ENCODE data around the gene HCRT. TPM values are rescaled to one million over a fixed set of nuclear protein-coding genes. Genes with fewer than 3 reads are reported as not detected.

HCRT gene
- total RNA-seq, 2 experiments from 2014 or later = not detected

DNA sequence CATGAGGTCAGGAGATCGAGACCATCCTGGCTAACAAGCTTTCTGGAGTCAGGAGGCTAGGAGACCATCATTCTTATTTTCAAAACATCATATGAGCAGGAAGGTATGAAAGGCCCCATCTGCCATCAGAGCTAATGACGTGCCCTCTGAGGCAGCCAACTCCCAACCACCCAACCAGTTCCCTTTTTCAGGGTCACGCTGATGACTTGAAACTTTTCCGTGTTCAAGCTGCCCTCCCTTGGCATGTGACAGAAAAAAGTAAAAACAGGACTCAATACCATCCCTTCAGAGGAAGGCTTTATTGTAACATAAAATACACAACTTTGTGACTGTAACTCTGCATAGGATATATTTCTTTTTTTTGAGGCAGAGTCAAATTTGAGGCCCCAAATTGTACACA is 13.6 kb upstream of the HCRT start:
- peaks cover 33% of the 10 kb centered on the region for H3K36me3 ChIP-seq (ENCODE audit: insufficient read depth, low read length)
- H3K27ac ChIP-seq (ENCODE audit: low read depth in 1 of 2, low read length in 2 of 2) = no peak overlapping the region
- TF ChIP-seq, protein P1, sequence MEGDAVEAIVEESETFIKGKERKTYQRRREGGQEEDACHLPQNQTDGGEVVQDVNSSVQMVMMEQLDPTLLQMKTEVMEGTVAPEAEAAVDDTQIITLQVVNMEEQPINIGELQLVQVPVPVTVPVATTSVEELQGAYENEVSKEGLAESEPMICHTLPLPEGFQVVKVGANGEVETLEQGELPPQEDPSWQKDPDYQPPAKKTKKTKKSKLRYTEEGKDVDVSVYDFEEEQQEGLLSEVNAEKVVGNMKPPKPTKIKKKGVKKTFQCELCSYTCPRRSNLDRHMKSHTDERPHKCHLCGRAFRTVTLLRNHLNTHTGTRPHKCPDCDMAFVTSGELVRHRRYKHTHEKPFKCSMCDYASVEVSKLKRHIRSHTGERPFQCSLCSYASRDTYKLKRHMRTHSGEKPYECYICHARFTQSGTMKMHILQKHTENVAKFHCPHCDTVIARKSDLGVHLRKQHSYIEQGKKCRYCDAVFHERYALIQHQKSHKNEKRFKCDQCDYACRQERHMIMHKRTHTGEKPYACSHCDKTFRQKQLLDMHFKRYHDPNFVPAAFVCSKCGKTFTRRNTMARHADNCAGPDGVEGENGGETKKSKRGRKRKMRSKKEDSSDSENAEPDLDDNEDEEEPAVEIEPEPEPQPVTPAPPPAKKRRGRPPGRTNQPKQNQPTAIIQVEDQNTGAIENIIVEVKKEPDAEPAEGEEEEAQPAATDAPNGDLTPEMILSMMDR (IDR thresholded peaks at IDR 0.05) = no peak
- peaks cover 8% of the 10 kb centered on the region for H3K4me1 Mint-ChIP-seq (ENCODE audit: low read depth)
- H3K9me3 Mint-ChIP-seq = no peaks in the 10 kb centered on the region
- intact Hi-C loops (cut with DNase I, micrococcal nuclease) = no loop called here
- no peak overlapping the region for H3K4me3 Mint-ChIP-seq
- ChIA-PET POLR2A (no interaction called here), CTCF (interaction anchor here (0.6 kb wide), 1 partner anchor 236 kb away, joined by 3 read pairs; no protein-coding TSS in a partner anchor)
- H3K4me3 ChIP-seq (ENCODE audit: low read length) = no peak overlapping the region
- no peaks in the 10 kb centered on the region for H3K27me3 Mint-ChIP-seq
- no peaks in the 10 kb centered on the region for H3K9me3 ChIP-seq (ENCODE audit: control insufficient read depth in 1 of 2, insufficient read depth in 1 of 2, low read length in 2 of 2)
- ATAC-seq (ENCODE audit: poor library complexity) = no peak
- no peaks in the 10 kb centered on the region for H3K27me3 ChIP-seq (ENCODE audit: control insufficient read depth in 1 of 2, insufficient read depth in 2 of 2, low read length in 2 of 2)
- H3K36me3 Mint-ChIP-seq (ENCODE audit: low read depth) = peaks cover 46% of the 10 kb centered on the region
- H3K27ac Mint-ChIP-seq = no peak overlapping the region
- peaks cover 10% of the 10 kb centered on the region for H3K4me1 ChIP-seq (ENCODE audit: insufficient read depth, low read length)
- DNase-seq = peak in 3 of 14 experiments; percentile 19 to 58 (median 49)

DNA sequence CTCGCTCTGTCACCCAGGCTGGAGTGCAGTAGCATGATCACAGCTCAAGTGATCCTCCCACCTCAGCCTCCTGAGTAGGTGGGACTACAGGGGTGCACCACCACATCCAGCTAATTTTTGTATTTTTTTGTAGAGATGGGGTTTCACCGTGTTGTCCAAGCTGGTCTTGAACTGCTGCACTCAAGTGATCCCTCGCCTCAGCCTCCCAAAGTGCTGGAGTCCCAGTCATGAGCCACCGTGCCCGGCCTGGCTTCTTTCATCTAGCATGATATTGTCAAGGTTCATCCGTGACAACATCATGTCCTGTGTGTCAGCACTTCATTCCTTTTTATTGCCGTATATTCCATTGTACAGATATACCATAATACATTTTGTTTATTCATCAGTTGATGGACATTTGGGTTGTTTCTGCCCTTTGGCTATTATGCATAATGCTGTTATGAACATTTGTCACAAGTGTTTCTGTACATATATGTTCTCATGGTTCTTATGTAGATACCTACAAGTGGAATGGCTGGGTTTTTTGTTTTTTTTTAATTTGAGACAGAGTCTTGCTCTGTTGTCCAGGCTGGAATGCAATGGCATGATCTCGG is 12.4 kb upstream of the HCRT start:
- Mint-ChIP-seq H3K4me3 (no peak overlapping the region), H3K9me3 (no peaks in the 10 kb centered on the region), H3K27ac (no peak overlapping the region), H3K27me3 (no peaks in the 10 kb centered on the region), H3K36me3 (ENCODE audit: low read depth) (peaks cover 36% of the 10 kb centered on the region), H3K4me1 (ENCODE audit: low read depth) (peaks cover 15% of the 10 kb centered on the region)
- H3K4me3 ChIP-seq (ENCODE audit: low read length) = no peak overlapping the region
- ATAC-seq (ENCODE audit: poor library complexity) (no peak), DNase-seq (no peak)
- CTCF ChIA-PET = no interaction called here
- H3K36me3 ChIP-seq (ENCODE audit: insufficient read depth, low read length) = peaks cover 23% of the 10 kb centered on the region
- H3K9me3 ChIP-seq (ENCODE audit: control insufficient read depth in 1 of 2, insufficient read depth in 1 of 2, low read length in 2 of 2) = no peaks in the 10 kb centered on the region
- POLR2A ChIA-PET = no interaction called here
- intact Hi-C loops (cut with DNase I, micrococcal nuclease) = no loop called here
- TF ChIP-seq, protein P1 (IDR thresholded peaks at IDR 0.05) = no peak
- H3K27me3 ChIP-seq (ENCODE audit: control insufficient read depth in 1 of 2, insufficient read depth in 2 of 2, low read length in 2 of 2) = no peaks in the 10 kb centered on the region
- peaks cover 23% of the 10 kb centered on the region for H3K4me1 ChIP-seq (ENCODE audit: insufficient read depth, low read length)
- H3K27ac ChIP-seq (ENCODE audit: low read depth in 1 of 2, low read length in 2 of 2) = no peak overlapping the region

DNA sequence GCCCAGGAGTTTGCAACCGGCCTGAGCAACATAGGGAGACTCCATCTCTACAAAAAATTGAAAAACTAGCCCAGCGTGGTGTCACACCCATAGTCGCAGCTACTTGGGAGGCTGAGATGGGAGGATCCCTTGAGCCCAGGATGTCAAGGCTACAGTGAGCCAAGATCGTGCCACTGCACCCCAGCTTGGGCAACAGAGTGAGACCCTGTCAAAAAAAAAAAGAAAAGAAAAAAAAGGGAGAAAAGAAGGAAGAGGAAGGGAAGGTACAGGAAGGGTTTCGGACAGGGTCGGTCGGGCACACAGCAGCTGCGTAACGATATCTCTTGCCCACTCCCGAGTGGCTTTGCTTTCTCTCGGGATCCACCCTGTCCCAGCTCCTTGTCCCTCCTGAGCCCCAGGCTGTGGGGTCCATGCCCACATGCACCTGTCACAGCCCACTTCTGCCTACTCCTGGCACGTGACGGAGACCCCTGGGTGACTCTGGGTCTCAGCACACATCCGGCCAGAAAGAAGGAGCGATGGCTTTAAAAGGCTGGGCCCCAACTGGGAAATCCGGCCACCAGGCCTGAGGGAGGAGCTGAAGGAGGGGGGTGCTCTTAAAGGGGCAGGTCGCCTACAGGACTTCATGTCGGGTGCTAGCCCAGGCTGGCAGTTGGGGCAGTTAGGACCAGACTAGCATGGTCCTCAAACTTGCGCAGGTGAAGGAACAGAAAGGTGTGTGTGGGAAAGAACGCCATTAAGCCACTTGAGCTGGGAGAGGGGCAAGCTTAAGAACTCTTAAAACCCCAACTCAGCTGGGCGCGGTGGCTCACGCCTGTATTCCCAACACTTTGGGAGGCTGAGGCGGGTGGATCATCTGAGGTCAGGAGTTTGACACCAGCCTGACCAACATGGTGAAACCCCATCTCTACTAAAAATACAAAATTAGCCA is 9.0 kb upstream of the HCRT start, which contains the start of gene GHDC:
Gene GHDC (minus strand): TSS at position 526 of the 931 bp plus-strand sequence. CDS start 913 bp downstream, outside the sequence.
- ChIA-PET POLR2A (interaction anchor here (0.7 to 3.6 kb wide), 16 partner anchors 10 to 415 kb away, joined by 3 to 23 read pairs (median 4); partner anchors contain the start of genes CNP, DHX58, HCRT and KCNH4), CTCF (interaction anchor here (0.8 to 2.5 kb wide), 6 partner anchors 10 to 128 kb away, joined by 3 to 12 read pairs (median 5); partner anchors contain the start of genes HCRT and KCNH4)
- Histone ChIP-seq H3K4me3 (ENCODE audit: low read length) (peak within 1 kb of the TSS; percentile 75), H3K36me3 (ENCODE audit: insufficient read depth, low read length) (no peaks in the 10 kb centered on the region), H3K27me3 (ENCODE audit: control insufficient read depth in 1 of 2, insufficient read depth in 2 of 2, low read length in 2 of 2) (no peaks in the 10 kb centered on the region), H3K4me1 (ENCODE audit: insufficient read depth, low read length) (peaks cover 26% of the 10 kb centered on the region), H3K9me3 (ENCODE audit: control insufficient read depth in 1 of 2, insufficient read depth in 1 of 2, low read length in 2 of 2) (no peaks in the 10 kb centered on the region), H3K27ac (ENCODE audit: low read depth in 1 of 2, low read length in 2 of 2) (peak within 1 kb of the TSS; percentile 34 to 39)
- H3K27ac Mint-ChIP-seq = peak within 1 kb of the TSS; percentile 76
- ATAC-seq (ENCODE audit: poor library complexity) (peak; percentile 97), DNase-seq (peak; percentile 55 to 88 (median 73))
- H3K4me1 Mint-ChIP-seq (ENCODE audit: low read depth) = peaks cover 18% of the 10 kb centered on the region
- intact Hi-C loops (cut with DNase I, micrococcal nuclease) = loop anchor here (1.0 to 5.0 kb wide), 3 partner anchors 13 to 72 kb away; partner anchors contain the start of genes HSPB9 (in 1 of the 2), KAT2A (in 1 of the 2) and KCNH4 (in 1 of the 2)
- H3K27me3 Mint-ChIP-seq = no peaks in the 10 kb centered on the region
- H3K9me3 Mint-ChIP-seq = no peaks in the 10 kb centered on the region
- TF ChIP-seq, protein P1 (IDR thresholded peaks at IDR 0.05) = no peak
- H3K4me3 Mint-ChIP-seq = peak within 1 kb of the TSS; percentile 95
- peaks cover 7% of the 10 kb centered on the region for H3K36me3 Mint-ChIP-seq (ENCODE audit: low read depth)

All from CD4-positive, alpha-beta T cell (primary cell).